SK-N-SH treated with all-trans-retinoic acid at 6 μM for 48 hours (cell line): ENCODE results near the gene RBM18.

Experiments
- ARNTL ChIP-seq: fragments of 450-650 bp; formaldehyde crosslinking; IDR thresholded peaks from 2 replicates; pipeline ENCODE4 v1.5.0; 2020; ENCODE audit warnings: low read depth, mild to moderate bottlenecking, moderate library complexity, borderline replicate concordance
- ESRRG ChIP-seq: fragments of 250-450 bp; sonication (Bioruptor Pico); IDR thresholded peaks from 2 replicates; pipeline ENCODE4 v1.6.1; 2021; ENCODE audit warnings: mild to moderate bottlenecking
- GLIS3 ChIP-seq: fragments of 250-450 bp; sonication (Bioruptor Pico); IDR thresholded peaks from 2 replicates; pipeline ENCODE4 v1.5.0; 2020; ENCODE audit warnings: mild to moderate bottlenecking, moderate library complexity
- PPARA ChIP-seq: fragments of 250-450 bp; sonication (Bioruptor Pico); IDR thresholded peaks from 2 replicates; pipeline ENCODE4 v1.5.0; 2020; ENCODE audit warnings: mild to moderate bottlenecking, borderline replicate concordance
- RARB ChIP-seq: fragments of 250-450 bp; sonication (Bioruptor Pico); IDR thresholded peaks from 2 replicates; pipeline ENCODE4 v1.8.0; 2021; ENCODE audit warnings: mild to moderate bottlenecking, moderate library complexity
- TOX ChIP-seq: fragments of 250-450 bp; sonication (Bioruptor Pico); IDR thresholded peaks from 2 replicates; pipeline ENCODE4 v1.8.0; 2021; ENCODE audit warnings: mild to moderate bottlenecking, moderate library complexity, borderline replicate concordance
- ZFP3 ChIP-seq: fragments of 250-450 bp; sonication (Bioruptor Pico); IDR thresholded peaks from 2 replicates; pipeline ENCODE4 v1.5.0; 2020; ENCODE audit warnings: mild to moderate bottlenecking, moderate library complexity
- ZFP30 ChIP-seq: fragments of 450-650 bp; formaldehyde crosslinking; IDR thresholded peaks from 2 replicates; pipeline ENCODE4 v1.5.0; 2022; ENCODE audit warnings: mild to moderate bottlenecking, moderate library complexity
- TF ChIP-seq, protein P1 (sequence below): fragments of 250-450 bp; sonication (Bioruptor Pico); IDR thresholded peaks from 2 replicates; pipeline ENCODE4 v1.5.1; 2021; ENCODE audit warnings: mild to moderate bottlenecking, moderate library complexity
- TF ChIP-seq, protein P2 (sequence below): fragments of 250-450 bp; sonication (Bioruptor Pico); IDR thresholded peaks from 2 replicates; pipeline ENCODE4 v1.5.1; 2020; ENCODE audit warnings: low read depth, mild to moderate bottlenecking, moderate library complexity
- TF ChIP-seq, protein P3 (sequence below): fragments of 250-450 bp; sonication (Bioruptor Pico); IDR thresholded peaks from 2 replicates; pipeline ENCODE4 v1.8.0; 2020; ENCODE audit warnings: mild to moderate bottlenecking, moderate library complexity, borderline replicate concordance

DNA sequence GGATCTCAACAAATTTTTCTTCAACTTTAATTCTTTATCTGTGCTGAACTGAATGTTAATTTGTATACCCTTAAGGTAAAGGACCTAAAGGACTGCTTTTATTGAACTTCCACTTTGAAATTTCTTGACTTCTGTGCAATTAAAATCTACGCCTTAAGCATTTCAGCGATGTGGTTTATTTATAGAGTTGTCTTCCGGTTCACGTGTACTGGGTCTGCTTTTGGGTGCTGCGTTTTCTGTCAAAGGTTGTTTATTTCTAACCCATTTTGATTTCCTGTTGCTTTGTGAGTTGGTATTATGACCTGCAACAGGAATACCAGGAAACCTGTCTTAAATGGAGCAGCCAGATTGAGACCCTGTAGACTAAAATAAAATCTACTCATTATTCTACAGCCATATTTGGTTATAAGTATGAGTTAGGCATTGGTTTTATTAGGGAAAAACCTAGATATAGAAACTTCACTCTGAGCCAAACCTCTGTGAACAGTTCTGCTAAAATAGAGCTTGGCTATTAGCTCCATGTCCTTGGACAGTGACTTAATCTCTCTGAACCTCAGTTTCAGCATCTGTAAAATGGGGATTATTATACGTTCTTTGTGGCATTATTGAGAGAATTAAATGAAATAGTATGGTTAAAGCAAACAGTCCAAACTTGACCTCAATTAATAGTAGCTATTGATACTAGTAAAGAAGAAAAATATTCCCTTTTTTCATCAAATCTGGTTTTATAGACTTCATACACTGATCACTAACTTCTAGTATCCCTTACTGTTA is 3.6 kb upstream of the RBM18 start:
- TF ChIP-seq, protein P1, sequence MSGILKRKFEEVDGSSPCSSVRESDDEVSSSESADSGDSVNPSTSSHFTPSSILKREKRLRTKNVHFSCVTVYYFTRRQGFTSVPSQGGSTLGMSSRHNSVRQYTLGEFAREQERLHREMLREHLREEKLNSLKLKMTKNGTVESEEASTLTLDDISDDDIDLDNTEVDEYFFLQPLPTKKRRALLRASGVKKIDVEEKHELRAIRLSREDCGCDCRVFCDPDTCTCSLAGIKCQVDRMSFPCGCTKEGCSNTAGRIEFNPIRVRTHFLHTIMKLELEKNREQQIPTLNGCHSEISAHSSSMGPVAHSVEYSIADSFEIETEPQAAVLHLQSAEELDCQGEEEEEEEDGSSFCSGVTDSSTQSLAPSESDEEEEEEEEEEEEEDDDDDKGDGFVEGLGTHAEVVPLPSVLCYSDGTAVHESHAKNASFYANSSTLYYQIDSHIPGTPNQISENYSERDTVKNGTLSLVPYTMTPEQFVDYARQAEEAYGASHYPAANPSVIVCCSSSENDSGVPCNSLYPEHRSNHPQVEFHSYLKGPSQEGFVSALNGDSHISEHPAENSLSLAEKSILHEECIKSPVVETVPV (CRISPR knock-in tag), result no peak
- TF ChIP-seq, protein P2, sequence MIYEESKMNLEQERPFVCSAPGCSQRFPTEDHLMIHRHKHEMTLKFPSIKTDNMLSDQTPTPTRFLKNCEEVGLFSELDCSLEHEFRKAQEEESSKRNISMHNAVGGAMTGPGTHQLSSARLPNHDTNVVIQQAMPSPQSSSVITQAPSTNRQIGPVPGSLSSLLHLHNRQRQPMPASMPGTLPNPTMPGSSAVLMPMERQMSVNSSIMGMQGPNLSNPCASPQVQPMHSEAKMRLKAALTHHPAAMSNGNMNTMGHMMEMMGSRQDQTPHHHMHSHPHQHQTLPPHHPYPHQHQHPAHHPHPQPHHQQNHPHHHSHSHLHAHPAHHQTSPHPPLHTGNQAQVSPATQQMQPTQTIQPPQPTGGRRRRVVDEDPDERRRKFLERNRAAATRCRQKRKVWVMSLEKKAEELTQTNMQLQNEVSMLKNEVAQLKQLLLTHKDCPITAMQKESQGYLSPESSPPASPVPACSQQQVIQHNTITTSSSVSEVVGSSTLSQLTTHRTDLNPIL (CRISPR knock-in tag), result no peak
- TF ChIP-seq TOX (CRISPR knock-in tag), result no peak
- no peak for TF ChIP-seq ARNTL (CRISPR knock-in tag)
- no peak for TF ChIP-seq PPARA (CRISPR knock-in tag)
- TF ChIP-seq, protein P3, sequence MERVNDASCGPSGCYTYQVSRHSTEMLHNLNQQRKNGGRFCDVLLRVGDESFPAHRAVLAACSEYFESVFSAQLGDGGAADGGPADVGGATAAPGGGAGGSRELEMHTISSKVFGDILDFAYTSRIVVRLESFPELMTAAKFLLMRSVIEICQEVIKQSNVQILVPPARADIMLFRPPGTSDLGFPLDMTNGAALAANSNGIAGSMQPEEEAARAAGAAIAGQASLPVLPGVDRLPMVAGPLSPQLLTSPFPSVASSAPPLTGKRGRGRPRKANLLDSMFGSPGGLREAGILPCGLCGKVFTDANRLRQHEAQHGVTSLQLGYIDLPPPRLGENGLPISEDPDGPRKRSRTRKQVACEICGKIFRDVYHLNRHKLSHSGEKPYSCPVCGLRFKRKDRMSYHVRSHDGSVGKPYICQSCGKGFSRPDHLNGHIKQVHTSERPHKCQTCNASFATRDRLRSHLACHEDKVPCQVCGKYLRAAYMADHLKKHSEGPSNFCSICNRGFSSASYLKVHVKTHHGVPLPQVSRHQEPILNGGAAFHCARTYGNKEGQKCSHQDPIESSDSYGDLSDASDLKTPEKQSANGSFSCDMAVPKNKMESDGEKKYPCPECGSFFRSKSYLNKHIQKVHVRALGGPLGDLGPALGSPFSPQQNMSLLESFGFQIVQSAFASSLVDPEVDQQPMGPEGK, result no peak
- TF ChIP-seq ZFP30, result no peak
- TF ChIP-seq ZFP3, result no peak
- no peak for TF ChIP-seq RARB (CRISPR knock-in tag)
- no peak for TF ChIP-seq ESRRG
- TF ChIP-seq GLIS3 (CRISPR knock-in tag), result no peak
